Inferior parietal cortex (tissue), 1 donor: ENCODE measurements around the gene S100A8.
"Not testable (repeated sequence)": the region's sequence is repeated elsewhere in the genome, so short reads cannot be mapped to it uniquely, and the experiment has no call there.

Source experiments
- DNase-seq: peaks from one replicate; pipeline ENCODE4 v3.0.0-alpha.2; 2016; ENCODE audit errors: extremely low spot score

Gene S100A8

GRCh38 chr1:153417136-153417888 lies 26.4 kb upstream of the S100A8 start:
- no peak for DNase-seq

- DNase-seq: no peak
These were observed 25.1 kb upstream of the S100A8 start, which contains the start of gene S100A7A for GRCh38 chr1:153415850-153416570. Gene S100A7A (plus strand): TSS chr1:153416520. CDS start chr1:153418083, 1,563 bp downstream.

DNA sequence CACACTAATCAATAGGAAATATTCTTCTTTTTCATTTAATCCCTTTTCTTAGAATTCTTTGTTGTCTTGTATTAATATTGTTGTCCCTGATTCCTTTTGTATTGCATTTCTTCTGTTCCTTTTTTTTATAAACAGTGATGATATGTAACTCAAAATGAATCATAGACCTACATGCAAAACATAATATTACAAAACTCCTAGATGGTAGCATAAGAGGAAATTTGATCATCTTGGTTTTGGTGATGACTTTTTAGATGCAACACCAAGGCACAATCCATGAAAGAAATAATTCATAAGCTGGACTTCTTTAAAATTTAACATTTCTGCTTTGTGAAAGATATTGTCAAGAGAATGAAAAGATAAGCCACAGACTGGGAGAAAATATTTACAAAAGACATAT lies 23.1 kb upstream of the S100A8 start:
- DNase-seq: not testable (repeated sequence)

DNA sequence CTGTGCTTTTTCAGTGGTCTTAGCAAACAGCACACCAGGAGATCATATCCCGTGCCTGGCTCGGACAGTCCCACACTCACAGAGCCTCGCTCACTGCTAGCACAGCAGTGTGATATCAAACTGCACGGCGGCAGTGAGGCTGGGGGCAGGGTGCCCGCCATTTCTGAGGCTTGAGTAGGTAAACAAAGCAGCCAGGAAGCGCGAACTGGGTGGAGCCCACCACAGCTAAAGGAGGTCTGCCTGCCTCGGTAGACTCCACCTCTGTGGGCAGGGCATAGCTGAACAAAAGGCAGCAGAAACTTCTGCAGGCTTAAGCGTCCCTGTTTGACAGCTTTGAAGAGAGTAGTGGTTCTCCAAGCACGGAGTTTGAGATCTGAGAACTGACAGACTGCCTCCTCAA lies 16.4 kb upstream of the S100A8 start:
- not testable (repeated sequence) for DNase-seq

GRCh38 chr1:153405825-153406599 lies 15.1 kb upstream of the S100A8 start:
- DNase-seq: not testable (repeated sequence)

GRCh38 chr1:153404768-153405167 lies 13.9 kb upstream of the S100A8 start:
- no peak for DNase-seq

DNA sequence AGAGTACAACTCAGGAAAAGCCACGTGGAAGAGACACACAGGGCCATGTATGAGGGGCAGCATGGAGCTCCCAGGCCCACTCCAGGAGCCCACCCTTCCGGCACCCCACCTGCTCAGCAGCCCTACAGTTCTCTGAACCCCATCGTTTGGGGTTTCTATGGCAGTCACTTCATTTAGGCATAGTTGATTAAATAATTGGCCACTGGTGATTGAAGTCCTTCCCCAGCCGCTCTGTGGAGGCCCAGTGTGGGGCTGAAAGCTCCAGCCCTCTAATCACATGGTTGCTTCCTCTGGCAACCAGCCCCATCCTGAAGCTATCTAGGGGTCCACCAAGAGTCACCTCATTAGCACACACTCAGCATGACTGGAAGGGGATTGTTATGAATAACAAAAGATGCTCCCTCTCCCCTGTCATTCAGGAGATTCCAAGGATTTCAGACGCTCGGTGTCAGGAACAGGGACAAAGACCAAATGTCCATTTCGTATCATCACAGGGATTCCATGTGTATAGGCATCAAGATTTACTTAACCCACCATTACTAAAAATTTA lies 13.3 kb upstream of the S100A8 start:
- no peak for DNase-seq

GRCh38 chr1:153403421-153404085 lies 12.7 kb upstream of the S100A8 start:
- no peak for DNase-seq

- DNase-seq: no peak
These were observed 11.4 kb upstream of the S100A8 start for GRCh38 chr1:153402226-153402625.

- DNase-seq: no peak
These were observed 10.6 kb upstream of the S100A8 start for GRCh38 chr1:153401461-153401860.

DNA sequence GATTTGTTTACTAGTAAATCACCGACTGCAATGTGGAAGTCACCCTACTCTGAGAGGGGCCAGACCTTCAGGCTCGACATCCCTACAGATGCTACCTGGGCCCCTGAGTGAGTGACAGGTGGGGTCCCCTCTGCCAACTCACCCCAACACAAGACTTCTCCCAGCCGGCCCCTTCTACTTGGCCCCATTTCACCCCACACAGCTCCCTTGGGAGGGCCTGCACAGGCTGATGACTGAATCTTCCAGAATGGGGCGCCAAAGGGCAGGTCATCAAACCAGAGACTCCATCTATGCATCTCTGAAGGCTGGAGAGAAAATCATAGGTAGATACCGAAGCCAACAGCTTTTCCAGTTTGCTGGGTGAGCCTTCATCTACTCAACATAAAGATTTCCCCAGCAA lies 9.4 kb upstream of the S100A8 start:
- DNase-seq: no peak

DNA sequence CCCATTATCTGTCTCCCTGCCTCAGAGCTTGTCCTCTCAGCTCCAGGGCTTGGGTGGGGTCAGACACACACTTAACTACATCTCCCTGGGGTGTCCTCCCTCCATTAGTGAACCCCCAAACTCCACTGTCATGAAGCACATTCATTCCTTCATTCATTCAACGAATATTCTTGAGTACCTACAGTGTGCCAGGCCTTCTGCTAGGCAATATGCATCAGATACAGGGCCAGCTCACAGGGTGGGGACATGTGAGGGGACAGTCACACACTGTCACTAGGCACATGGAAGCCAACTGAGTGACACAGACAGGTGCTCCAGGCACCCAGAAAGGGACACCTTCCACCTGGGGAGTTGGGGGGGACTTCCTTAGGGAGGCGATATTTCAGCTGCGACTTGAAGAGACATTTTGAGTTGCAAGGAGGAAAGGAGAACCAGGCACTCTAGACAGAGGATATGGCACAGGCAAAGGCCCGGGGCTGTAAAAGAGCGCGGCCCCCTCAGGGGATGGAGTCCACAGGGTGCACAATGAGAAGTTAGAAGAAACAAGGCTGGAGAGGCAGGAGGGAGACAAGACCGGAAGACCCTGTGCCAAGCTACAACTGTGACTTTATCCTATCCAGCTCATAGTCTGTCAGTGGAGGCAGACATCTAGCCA lies 8.7 kb upstream of the S100A8 start:
- DNase-seq: no peak

GRCh38 chr1:153397924-153398651 lies 7.2 kb upstream of the S100A8 start:
- DNase-seq: no peak

DNA sequence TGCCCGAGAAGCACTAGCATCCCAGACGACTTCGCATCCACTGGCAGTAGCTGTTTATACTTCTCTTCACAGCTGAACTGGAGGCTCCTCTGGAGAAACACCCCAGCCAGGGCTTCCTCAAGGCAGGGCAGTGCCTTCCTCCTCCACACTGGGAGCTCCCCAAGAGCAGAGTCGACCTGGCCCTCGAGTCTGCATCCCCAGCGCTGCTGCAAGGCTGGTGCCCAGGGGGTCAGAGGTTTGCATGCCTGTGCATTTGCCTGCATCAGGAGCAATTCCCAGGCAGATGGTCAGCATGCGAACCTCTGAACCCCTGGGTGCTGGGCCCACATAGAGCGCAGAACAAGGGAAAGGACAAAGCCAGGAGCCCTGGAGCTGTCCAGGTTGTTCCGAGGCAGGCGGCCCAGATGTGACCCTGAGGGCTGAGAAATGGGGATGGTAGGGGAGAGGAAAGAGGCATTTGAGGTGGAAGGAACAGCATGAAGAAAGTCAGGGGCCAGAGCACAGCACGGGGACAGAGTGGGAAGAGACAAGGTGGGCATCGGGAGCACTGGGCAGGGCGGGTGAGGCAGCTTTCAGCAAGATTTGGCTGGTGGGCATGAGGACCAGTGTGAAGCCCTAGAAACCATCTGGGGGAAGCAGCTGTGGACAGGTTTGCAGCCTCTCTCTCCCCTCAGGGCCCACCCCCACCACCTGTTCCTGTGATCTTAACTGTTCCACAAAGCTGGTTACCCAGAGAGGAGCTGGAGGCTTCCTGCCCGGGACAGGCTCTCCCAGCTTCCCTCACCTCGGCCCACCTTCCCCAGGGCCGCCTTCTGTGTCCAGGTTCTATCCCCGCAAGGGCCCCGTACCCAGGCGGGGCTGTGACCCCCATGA lies 6.4 kb upstream of the S100A8 start:
- DNase-seq: no peak

DNA sequence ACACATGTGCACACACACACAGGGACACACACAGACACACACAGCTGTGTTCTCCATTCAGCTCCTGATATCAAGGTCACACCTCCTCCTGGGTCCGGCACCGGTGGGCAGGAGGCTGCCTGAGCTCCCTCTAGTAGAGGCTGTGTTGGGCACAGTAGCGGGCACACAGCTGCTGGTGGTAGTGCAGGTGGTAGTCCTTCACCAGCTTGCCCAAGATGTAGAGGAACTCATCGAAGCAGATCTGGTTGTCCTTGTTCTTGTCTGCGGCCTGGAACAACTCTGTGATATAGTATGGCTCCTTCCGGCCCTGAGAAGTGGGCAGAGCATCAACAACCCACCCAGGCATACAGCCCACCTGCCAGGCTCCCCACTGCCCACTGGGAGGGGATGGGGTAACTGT lies 5.6 kb upstream of the S100A8 start:
- no peak for DNase-seq

DNA sequence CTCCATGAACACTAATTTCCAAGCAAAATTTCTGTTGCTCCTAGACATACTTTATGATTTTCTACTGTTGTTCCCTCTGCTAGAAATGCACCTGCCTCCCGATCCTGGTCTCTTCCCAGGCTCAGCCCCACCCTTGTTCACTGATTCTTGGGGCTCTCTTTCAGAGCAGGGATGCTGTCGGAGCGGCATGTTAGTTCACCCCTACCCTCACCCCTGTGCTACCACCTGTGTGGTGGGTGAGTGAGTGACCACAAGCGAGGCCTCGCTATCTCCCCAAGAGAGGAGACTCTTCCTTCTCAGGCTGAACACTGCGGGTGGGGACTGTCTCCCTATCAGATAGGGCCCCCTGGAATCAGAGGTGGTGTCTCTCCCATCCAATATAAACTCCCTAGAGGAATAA lies 4.9 kb upstream of the S100A8 start:
- no peak for DNase-seq

DNA sequence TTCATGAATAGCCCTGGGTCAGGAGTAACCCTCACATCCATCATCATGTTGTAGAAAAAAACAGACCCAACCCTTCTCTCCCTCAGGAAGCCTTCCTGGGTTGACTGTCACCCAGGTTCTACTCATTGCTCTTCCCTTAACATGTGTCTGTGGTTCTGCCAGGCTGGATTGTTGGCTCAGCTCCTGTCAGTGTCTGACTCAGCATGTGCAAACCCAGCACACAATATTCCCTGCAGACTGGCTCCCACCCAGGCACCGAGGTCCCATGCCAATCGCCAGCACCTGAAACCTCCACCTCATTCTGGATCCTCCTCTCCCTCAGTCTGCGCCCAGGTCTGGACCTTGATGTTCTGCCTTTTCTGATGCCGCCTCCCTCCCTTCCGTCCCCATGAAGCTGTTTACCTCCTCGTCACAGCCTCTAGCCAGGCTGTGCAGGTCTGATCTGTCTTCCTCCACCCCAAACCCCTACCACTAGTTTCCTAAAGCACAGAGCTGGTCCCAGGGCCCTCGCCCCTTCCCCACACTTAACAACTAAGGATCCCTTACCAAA lies 4.3 kb upstream of the S100A8 start:
- no peak for DNase-seq

DNA sequence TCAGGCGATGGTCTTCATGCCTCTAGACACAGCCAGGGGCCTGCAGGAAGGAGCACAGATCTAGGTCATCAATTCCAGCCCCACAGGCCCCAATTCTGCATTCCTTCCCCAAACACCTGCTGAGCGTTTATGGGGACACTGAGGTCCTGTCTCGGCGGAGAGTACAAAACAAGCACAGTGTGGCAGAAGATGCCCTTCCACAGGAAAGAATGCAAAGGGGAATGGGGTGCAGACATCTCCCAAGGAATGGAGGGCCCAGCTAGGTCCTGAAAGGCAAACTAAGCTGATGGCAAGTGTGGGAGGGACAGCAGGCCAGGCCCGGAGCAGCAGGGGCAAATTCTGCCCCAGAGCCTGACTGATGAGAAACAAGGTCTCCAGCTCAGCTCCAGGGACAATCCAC lies 3.5 kb upstream of the S100A8 start:
- no peak for DNase-seq

DNA sequence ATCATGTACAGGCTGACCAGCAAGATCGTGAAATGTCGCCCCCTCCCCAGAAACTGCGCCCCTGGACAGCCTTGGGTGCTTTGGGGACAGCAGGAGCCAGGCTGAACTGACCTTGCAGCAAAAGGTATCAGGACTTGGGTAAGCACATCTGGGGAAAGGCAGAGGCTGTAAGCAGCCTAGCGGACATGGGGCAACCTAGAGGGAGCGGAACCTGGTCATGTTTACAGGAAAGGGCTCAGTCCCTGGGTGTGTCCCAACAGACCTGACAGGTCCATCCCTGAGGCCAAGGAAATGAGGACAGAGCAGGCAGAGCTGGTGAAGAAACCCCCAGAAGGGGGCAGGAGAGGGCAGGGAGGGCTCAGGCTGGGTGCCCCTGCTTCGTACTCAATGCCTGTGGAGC lies 3.1 kb upstream of the S100A8 start:
- DNase-seq: no peak
